ENCODE measurements around the gene TMEM238L.

- no peak for TF ChIP-seq MAX (CRISPR knock-in tag; IDR thresholded peaks at IDR 0.05)
- no peak for TF ChIP-seq KAT7 (CRISPR knock-in tag; IDR thresholded peaks at IDR 0.05; ENCODE audit: borderline replicate concordance)
- no peak for TF ChIP-seq FOXK2 (conservative IDR thresholded peaks at IDR 0.05 in 1 of 2, IDR thresholded peaks at IDR 0.05 in 1 of 2; ENCODE audit: low read depth in 2 of 2)
- TF ChIP-seq ZBTB33 (CRISPR knock-in tag; IDR thresholded peaks at IDR 0.05) = no peak
- no peak for TF ChIP-seq SIX5 (IDR thresholded peaks at IDR 0.05; ENCODE audit: borderline replicate concordance in 1 of 2, insufficient read depth in 1 of 2, low read depth in 1 of 2, low read length in 2 of 2)
- no peak for TF ChIP-seq E2F1 (CRISPR knock-in tag; IDR thresholded peaks at IDR 0.05)
- no peak for TF ChIP-seq CEBPB (tag; IDR thresholded peaks at IDR 0.05)
- TF ChIP-seq PHF20 (IDR thresholded peaks at IDR 0.05; ENCODE audit: partially characterized antibody) = no peak
These were observed 52.3 kb downstream of the TMEM238L start for GRCh38 chr17:10751563-10751962.

All from K562 (cell line).